ENCODE results near the gene GPRC5A.

The GPRC5A gene

DNA sequence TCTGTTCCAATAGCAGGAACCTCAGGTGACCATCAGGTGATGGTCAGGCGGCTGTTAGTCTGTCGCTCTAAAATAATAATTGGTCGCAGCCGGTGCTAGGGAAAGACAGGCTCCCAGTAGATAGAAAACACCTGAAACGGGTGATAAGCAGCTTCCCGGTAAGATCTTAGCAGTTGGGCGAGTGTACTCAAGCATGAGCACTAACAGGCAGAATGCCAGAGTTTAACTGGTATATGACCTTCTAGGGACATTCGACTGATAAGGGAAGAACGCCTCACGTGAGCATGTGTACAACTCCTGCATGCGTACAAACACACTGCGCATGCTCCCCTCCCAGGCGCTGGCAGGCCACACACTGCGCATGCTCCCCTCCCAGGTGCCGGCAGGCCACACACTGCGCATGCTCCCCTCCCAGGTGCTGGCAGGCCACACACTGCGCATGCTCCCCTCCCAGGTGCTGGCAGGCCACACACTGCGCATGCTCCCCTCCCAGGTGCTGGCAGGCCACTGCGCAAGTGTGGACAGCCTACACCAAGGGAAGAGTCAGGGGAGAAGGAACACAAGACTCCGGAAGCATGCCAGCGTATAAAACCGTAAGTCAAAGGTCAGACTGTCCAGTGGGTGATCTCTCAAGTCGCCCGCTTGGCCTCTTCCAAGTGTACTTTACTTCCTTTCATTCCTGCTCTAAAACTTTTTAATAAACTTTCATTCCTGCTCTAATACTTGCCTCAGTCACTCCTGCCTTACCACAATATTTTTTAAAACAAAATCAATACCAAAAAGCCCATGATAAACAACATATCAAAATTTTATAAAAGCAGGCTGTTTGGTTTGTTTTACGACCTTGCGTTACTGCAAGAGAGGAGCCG lies 36.1 kb downstream of the GPRC5A start:
- H3K4me3 ChIP-seq (ENCODE audit: low read depth, low read length), result peak overlapping the region; percentile 62
- TF ChIP-seq, protein P1, sequence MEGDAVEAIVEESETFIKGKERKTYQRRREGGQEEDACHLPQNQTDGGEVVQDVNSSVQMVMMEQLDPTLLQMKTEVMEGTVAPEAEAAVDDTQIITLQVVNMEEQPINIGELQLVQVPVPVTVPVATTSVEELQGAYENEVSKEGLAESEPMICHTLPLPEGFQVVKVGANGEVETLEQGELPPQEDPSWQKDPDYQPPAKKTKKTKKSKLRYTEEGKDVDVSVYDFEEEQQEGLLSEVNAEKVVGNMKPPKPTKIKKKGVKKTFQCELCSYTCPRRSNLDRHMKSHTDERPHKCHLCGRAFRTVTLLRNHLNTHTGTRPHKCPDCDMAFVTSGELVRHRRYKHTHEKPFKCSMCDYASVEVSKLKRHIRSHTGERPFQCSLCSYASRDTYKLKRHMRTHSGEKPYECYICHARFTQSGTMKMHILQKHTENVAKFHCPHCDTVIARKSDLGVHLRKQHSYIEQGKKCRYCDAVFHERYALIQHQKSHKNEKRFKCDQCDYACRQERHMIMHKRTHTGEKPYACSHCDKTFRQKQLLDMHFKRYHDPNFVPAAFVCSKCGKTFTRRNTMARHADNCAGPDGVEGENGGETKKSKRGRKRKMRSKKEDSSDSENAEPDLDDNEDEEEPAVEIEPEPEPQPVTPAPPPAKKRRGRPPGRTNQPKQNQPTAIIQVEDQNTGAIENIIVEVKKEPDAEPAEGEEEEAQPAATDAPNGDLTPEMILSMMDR (IDR thresholded peaks at IDR 0.05; ENCODE audit: borderline replicate concordance, insufficient read depth, low read depth, low read length), result no peak

DNA sequence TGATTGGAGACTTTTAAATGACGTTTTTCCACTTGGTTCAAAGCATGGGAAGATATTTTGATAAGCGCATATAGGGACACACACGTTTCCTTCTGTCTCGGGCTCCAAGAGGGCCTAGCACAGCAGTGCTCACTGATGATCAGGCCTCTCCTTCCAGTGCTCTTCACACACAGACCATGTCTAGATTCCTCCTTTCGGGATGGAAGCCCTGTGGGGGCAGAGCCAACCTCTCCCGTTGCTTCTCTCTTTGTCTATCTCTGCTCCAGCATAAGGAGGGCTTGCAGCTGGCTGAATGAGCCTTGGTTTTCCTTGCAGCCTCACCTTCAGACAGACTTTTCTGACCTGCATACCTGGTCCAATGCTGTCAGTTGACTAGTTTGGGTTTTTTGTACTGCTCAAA lies 38.3 kb downstream of the GPRC5A start:
- no peak overlapping the region for H3K4me3 ChIP-seq (ENCODE audit: low read depth, low read length)
- TF ChIP-seq, protein P1 (IDR thresholded peaks at IDR 0.05; ENCODE audit: borderline replicate concordance, insufficient read depth, low read depth, low read length), result no peak

DNA sequence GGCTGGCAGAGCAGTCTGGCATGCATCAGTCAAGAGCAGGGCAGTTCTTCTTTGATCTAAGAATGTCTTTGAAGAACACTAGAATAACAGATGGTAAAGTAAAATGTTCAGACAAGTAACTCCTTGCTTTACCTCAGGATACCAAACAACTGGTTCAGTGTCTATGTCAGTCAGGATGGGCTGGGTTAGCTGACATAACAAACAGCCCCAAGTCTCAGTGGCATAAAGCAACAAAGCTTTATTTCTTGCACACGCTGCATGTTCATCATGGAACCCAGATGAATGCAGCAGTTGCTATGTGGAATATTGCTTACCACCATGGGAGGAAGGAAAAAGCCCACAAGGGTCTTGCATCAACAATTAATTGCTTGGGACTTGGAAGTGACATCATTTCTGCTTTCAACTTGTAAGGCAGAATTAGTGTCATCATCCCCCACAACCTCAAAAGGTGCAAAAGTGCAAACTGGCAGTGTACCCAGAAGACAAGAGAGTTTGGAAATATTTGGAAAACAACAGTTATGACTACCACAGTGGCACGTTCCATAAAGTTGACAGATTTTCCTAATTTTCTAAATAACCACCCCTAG lies 39.4 kb downstream of the GPRC5A start:
- TF ChIP-seq, protein P1 (IDR thresholded peaks at IDR 0.05; ENCODE audit: borderline replicate concordance, insufficient read depth, low read depth, low read length), result no peak

DNA sequence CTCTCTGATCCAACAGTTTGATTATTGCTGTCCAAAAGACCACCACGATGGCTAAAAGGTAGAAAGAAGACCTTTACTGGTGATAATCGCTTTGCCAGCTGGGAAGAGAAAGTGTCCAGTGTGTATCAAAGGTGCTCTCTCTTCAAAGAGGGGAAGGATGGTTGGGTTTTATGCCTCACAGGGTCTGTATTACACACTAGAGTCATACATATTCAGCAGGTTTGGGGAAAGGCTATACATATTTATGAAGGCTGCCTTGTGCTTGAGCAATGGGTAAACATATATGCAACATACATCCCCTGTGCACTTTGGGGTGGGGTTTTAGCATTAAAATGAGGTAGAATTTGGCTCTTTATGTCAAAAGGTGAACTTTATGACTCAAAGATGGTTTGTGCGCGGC lies 42.4 kb downstream of the GPRC5A start:
- TF ChIP-seq, protein P1 (IDR thresholded peaks at IDR 0.05; ENCODE audit: borderline replicate concordance, insufficient read depth, low read depth, low read length), result no peak
- no peak overlapping the region for H3K4me3 ChIP-seq (ENCODE audit: low read depth, low read length)

More for the DNA sequence above, 39.4 kb downstream of the GPRC5A start:
- H3K4me3 ChIP-seq (ENCODE audit: low read depth, low read length), result no peak overlapping the region

DNA sequence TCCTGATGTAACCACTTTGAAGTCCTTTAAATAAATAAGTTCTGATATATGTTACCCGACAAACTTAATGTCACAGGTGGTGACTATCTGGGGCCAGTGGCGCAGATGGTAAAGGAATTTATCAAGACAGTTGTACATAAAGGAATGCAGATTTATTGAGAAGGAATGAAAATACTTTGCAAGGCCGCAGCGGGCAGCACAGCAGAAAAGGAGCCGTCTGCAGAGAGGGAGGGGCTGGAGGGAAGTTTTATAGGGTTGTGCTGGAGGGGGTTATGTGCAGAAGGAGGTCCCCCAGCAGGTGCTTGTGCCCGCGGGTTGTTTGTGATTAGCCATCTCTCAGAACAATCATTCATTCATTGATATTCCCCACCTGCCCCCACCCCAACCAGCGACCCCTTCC lies 43.2 kb downstream of the GPRC5A start:
- no peak overlapping the region for H3K4me3 ChIP-seq (ENCODE audit: low read depth, low read length)
- TF ChIP-seq, protein P1 (IDR thresholded peaks at IDR 0.05; ENCODE audit: borderline replicate concordance, insufficient read depth, low read depth, low read length), result no peak

DNA sequence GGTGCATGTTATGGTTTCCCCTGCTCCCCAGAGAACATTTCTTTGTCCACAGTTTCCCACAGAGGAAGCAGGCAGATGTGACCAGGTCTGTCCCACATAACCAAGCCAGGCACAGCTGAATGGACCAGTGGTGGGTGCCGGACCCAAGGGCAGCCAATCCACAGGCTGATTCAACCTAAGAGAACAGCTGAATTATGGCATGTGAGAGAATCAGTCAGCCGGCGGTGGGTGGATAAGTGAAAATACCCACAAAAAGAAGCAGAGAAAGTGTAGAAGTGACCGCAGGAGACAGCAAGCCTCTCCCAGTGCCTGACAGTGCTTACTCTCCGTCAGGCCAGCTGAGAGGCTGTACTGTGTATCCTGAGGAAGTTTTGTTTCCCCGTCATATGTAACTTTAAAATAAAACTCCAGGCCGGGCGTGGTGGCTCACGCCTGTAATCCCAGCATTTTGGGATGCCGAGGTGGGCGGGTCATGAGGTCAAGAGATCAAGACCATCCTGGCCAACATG lies 45.7 kb downstream of the GPRC5A start:
- no peak overlapping the region for H3K4me3 ChIP-seq (ENCODE audit: low read depth, low read length)
- TF ChIP-seq, protein P1 (IDR thresholded peaks at IDR 0.05; ENCODE audit: borderline replicate concordance, insufficient read depth, low read depth, low read length), result no peak
